A673 (cell line): Measurements from ENCODE around the gene UTS2R. TPM values are rescaled to one million over a fixed set of nuclear protein-coding genes. Genes with fewer than 3 reads are reported as not detected.
A peak's percentile ranks its signal among the peaks of the same experiment; 100 is the strongest.

ENCODE experiments used
- BruUV-seq: library from RNA; stranded (reverse); fragments of 400-500 nt; replicated peaks from 2 replicates; lab custom pipeline; 2021; lab: Mats Ljungman, UMichigan
- CTCF ChIA-PET: fragments of 300-600 bp; sonication (Branson Sonifier 250); formaldehyde crosslinking; loops from one replicate; lab custom pipeline; 2022; ENCODE audit warnings: antibody characterized with exemption; lab: Charles Lee
- POLR2A ChIA-PET: fragments of 300-600 bp; sonication (Branson Sonifier 250); formaldehyde crosslinking; loops from one replicate; lab custom pipeline; 2022; ENCODE audit warnings: antibody characterized with exemption; ENCODE audit not compliant: low non-redundant PET; lab: Charles Lee
- DNase-seq: peaks from one replicate; pipeline ENCODE4 v3.0.0-alpha.2; 2015; ENCODE audit warnings: low spot score
- H3K27ac ChIP-seq: fragments of 200-600 bp; sonication (generic); 2 replicates; pipeline ENCODE4 v1.5.1; 2016; ENCODE audit warnings: mixed run types, low read depth, mild to moderate bottlenecking, mixed read lengths, antibody characterized with exemption, low read length; ENCODE audit not compliant: poor library complexity, severe bottlenecking
- H3K27me3 ChIP-seq: fragments of 200-600 bp; sonication (generic); replicated peaks from 2 replicates; pipeline ENCODE4 v1.6.1; 2017; ENCODE audit warnings: mixed run types, low read depth, mild to moderate bottlenecking, mixed read lengths, antibody characterized with exemption, low read length; ENCODE audit not compliant: insufficient read depth, poor library complexity
- H3K36me3 ChIP-seq: fragments of 200-600 bp; sonication (generic); 2 replicates; pipeline ENCODE4 v1.6.1; 2016; ENCODE audit warnings: mixed run types, mild to moderate bottlenecking, mixed read lengths, antibody characterized with exemption, low read length; ENCODE audit not compliant: insufficient read depth, poor library complexity, severe bottlenecking
- H3K4me1 ChIP-seq: fragments of 200-600 bp; sonication (generic); 2 replicates; pipeline ENCODE4 v1.6.1; 2017; ENCODE audit warnings: mixed run types, mild to moderate bottlenecking, mixed read lengths, antibody characterized with exemption, low read length; ENCODE audit not compliant: insufficient read depth, poor library complexity, severe bottlenecking
- H3K4me3 ChIP-seq: fragments of 200-600 bp; sonication (generic); 2 replicates; pipeline ENCODE4 v1.5.1; 2016; ENCODE audit warnings: low read depth, mixed run types, mild to moderate bottlenecking, mixed read lengths, low read length; ENCODE audit not compliant: poor library complexity, severe bottlenecking
- H3K9me3 ChIP-seq: fragments of 200-600 bp; sonication (generic); 2 replicates; pipeline ENCODE4 v1.6.1; 2016; ENCODE audit warnings: mixed run types, low read depth, mild to moderate bottlenecking, mixed read lengths, antibody characterized with exemption, low read length; ENCODE audit not compliant: poor library complexity, severe bottlenecking
- EZH2 ChIP-seq: fragments of 200-600 bp; sonication (generic); IDR thresholded peaks from 2 replicates; pipeline ENCODE4 v1.6.1; 2017; ENCODE audit warnings: borderline replicate concordance, low read depth, mild to moderate bottlenecking, mixed read lengths, antibody characterized with exemption, low read length; ENCODE audit not compliant: poor library complexity, severe bottlenecking
- intact Hi-C: fragments of 100-400 bp; cut with micrococcal nuclease; formaldehyde crosslinking; loops from one replicate; pipeline ENCODE4 v1.10.0; 2022; ENCODE audit not compliant: unreplicated experiment
- total RNA-seq: library from RNA; stranded (reverse); gene quantifications from 2 replicates; pipeline ENCODE4 v1.2.3, GENCODE V29; 2021
- TF ChIP-seq, protein P1 (sequence below): fragments of 300-800, 200-600 bp; sonication (generic); conservative IDR thresholded peaks from 2 replicates; pipeline ENCODE4 v1.5.1; 2017; ENCODE audit warnings: low read depth, mild to moderate bottlenecking, antibody characterized with exemption, low read length, moderate library complexity, mixed read lengths

Gene UTS2R
- total RNA-seq, 1 experiment from 2014 or later: 0.58 TPM

DNA sequence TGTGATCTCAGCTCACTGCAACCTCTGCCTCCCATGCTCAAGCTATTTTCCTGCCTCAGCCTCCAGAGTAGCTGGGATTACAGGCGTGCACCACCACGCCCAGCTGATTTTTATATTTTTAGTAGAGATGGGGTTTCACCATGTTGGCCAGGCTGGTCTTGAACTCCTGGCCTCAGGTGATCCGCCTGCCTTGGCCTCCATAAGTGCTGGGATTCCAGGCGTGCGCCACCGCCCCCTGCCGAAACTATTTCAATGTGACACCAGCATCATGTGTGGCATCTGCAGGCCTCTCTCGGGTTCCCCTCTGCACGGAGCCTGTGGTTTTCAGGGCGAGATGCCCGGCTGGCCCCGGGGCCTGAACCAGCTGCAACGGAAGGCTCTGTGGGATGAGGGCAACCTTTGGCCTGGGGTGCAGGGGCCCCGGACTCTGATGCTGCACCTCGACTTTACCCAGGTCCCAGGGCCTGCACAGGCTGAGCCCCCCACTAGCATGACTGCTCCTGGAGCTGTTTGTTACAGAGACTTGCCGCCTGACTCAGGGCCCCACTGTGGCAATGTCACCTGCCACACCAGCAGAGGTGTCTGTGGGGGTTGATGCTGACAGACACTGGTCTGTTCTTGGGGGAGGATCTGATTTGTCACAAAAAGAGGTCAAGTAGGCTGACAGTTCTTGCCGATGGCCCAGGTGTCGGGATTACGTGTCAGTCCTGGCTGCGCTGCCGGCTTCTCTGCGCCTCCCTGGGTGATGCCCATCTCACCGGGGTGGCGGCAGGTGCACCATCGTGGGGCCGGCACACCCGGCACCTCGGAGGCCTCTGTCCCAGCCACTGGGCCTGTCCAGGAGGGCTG, 21.2 kb upstream of the UTS2R start:
- H3K36me3 ChIP-seq: no peaks in the 10 kb centered on the region
- DNase-seq: no peak
- POLR2A ChIA-PET: no interaction called here
- no TSS peak for BruUV-seq
- H3K4me1 ChIP-seq: peaks cover 17% of the 10 kb centered on the region
- H3K4me3 ChIP-seq: no peak overlapping the region
- TF ChIP-seq EZH2: no peak
- TF ChIP-seq, protein P1, sequence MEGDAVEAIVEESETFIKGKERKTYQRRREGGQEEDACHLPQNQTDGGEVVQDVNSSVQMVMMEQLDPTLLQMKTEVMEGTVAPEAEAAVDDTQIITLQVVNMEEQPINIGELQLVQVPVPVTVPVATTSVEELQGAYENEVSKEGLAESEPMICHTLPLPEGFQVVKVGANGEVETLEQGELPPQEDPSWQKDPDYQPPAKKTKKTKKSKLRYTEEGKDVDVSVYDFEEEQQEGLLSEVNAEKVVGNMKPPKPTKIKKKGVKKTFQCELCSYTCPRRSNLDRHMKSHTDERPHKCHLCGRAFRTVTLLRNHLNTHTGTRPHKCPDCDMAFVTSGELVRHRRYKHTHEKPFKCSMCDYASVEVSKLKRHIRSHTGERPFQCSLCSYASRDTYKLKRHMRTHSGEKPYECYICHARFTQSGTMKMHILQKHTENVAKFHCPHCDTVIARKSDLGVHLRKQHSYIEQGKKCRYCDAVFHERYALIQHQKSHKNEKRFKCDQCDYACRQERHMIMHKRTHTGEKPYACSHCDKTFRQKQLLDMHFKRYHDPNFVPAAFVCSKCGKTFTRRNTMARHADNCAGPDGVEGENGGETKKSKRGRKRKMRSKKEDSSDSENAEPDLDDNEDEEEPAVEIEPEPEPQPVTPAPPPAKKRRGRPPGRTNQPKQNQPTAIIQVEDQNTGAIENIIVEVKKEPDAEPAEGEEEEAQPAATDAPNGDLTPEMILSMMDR: no peak
- no peaks in the 10 kb centered on the region for H3K27me3 ChIP-seq
- CTCF ChIA-PET: no interaction called here
- H3K9me3 ChIP-seq: no peaks in the 10 kb centered on the region
- intact Hi-C loops: loop anchor here (5.0 kb wide), 1 partner anchor 417 kb away; no protein-coding TSS in a partner anchor
- no peak overlapping the region for H3K27ac ChIP-seq

DNA sequence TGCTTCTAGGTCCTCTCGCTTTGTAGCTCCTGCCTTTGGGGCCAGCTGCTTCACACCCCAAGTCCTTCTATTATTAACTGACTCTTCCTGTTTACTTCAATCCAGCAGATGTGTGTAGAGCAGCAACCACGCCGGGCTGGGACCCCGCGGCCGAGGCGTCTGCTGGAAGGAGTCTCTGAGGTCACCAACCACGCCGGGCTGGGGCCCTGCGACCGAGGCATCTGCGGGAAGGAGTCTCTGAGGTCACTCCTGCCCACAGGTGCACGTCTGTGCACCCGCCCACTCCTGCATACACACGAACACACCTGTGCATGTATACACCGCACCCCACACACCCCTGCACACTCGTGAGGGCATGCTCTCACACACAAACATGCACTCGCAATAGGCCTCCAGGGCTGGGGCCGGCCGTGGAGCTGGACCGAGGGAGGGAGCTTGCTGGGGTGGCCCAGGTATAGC, 20.3 kb upstream of the UTS2R start:
- Histone ChIP-seq H3K36me3 (no peaks in the 10 kb centered on the region), H3K4me1 (peaks cover 17% of the 10 kb centered on the region), H3K4me3 (no peak overlapping the region), H3K27me3 (no peaks in the 10 kb centered on the region), H3K9me3 (no peaks in the 10 kb centered on the region), H3K27ac (no peak overlapping the region)
- POLR2A ChIA-PET: interaction anchor here (0.6 kb wide), 1 partner anchor 78 kb away, joined by 5 read pairs; the partner anchor contains the start of gene CSNK1D
- no peak for DNase-seq
- CTCF ChIA-PET: no interaction called here
- BruUV-seq: no TSS peak
- TF ChIP-seq, protein P1: no peak
- TF ChIP-seq EZH2: no peak
- intact Hi-C loops: loop anchor here (5.0 kb wide), 1 partner anchor 416 kb away; no protein-coding TSS in a partner anchor

DNA sequence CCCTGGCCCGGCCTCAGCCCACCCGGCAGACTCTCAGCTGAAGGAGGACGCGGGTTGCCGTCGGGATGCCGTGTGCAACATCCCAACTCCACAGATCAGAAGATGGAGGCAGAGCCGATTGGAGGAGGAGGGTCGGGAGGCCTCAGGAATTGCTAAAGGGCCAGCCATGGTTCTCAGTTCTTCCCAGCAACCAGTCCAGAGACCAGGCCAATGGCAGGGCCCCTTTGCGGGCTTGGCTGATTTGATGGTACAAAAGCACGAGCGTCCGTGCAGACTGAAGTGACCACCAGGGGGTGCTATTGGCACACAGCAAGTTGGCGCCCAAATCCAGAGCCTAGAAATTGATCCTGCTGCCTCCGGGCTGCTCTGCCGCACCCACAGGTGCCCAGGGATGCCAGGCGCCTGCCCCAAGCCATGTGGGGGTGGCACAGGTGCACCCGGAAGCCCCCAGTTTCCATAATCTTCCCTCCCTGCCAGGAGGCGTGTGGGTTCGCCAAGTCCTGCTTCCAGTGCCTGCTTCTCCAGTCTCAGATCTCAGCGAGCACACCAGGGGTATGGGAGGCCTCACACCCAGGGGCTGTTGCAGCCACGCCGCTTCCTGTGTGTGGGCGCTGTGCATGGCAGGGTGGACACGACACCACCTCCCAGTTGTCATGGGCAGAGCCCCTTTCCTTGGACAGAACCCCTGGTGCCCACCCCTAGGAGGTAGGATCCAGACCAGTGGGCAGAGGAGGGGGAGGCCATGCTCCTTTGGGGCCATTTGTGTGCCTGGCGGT, 19.7 kb upstream of the UTS2R start:
- TF ChIP-seq, protein P1: peak; percentile 92
- TF ChIP-seq EZH2: no peak
- H3K4me3 ChIP-seq: no peak overlapping the region
- CTCF ChIA-PET: no interaction called here
- no peak overlapping the region for H3K27ac ChIP-seq
- POLR2A ChIA-PET: interaction anchor here (0.6 kb wide), 1 partner anchor 79 kb away, joined by 5 read pairs; the partner anchor contains the start of gene CSNK1D
- BruUV-seq: no TSS peak
- peaks cover 17% of the 10 kb centered on the region for H3K4me1 ChIP-seq
- peak; percentile 89 for DNase-seq
- H3K27me3 ChIP-seq: no peaks in the 10 kb centered on the region
- no peaks in the 10 kb centered on the region for H3K36me3 ChIP-seq
- intact Hi-C loops: loop anchor here (1.0 to 5.0 kb wide), 2 partner anchors 62 to 415 kb away; no protein-coding TSS in a partner anchor
- no peaks in the 10 kb centered on the region for H3K9me3 ChIP-seq
